Mucosa of stomach (tissue), 1 donor: ENCODE measurements around the gene CTNNAL1.
"Not testable (repeated sequence)": the region's sequence is repeated elsewhere in the genome, so short reads cannot be mapped to it uniquely, and the experiment has no call there.

Source experiments
- H3K27me3 ChIP-seq: one replicate; pipeline ENCODE4 v1.7.0; 2013; ENCODE audit warnings: mild to moderate bottlenecking, low read length; ENCODE audit not compliant: control insufficient read depth, insufficient read depth
- H3K36me3 ChIP-seq: one replicate; pipeline ENCODE4 v1.7.0; 2013; ENCODE audit warnings: low read length; ENCODE audit not compliant: control insufficient read depth, insufficient read depth
- H3K4me1 ChIP-seq: one replicate; pipeline ENCODE4 v1.7.0; 2013; ENCODE audit warnings: mild to moderate bottlenecking, low read length; ENCODE audit not compliant: control insufficient read depth, insufficient read depth
- H3K4me3 ChIP-seq: one replicate; pipeline ENCODE4 v1.7.0; 2013; ENCODE audit warnings: low read length
- H3K9ac ChIP-seq: one replicate; pipeline ENCODE4 v1.7.0; 2013; ENCODE audit warnings: mild to moderate bottlenecking, low read length, moderate library complexity
- H3K9me3 ChIP-seq: one replicate; pipeline ENCODE4 v1.7.0; 2013; ENCODE audit warnings: mild to moderate bottlenecking, low read length, moderate library complexity; ENCODE audit not compliant: control insufficient read depth
- donor health status: Pancreatic carcinoma.

The CTNNAL1 gene

GRCh38 chr9:108972186-108972585 is 41.1 kb downstream of the CTNNAL1 start:
- H3K9ac ChIP-seq, result no peak overlapping the region
- H3K27me3 ChIP-seq, result no peaks in the 10 kb centered on the region
- no peaks in the 10 kb centered on the region for H3K4me1 ChIP-seq
- H3K4me3 ChIP-seq, result no peak overlapping the region
- no peaks in the 10 kb centered on the region for H3K9me3 ChIP-seq
- no peaks in the 10 kb centered on the region for H3K36me3 ChIP-seq

GRCh38 chr9:108971392-108971791 is 41.9 kb downstream of the CTNNAL1 start:
- H3K4me1 ChIP-seq, H3K4me3 ChIP-seq, H3K27me3 ChIP-seq, H3K9ac ChIP-seq, H3K9me3 ChIP-seq, H3K36me3 ChIP-seq: not testable (repeated sequence)

- Histone ChIP-seq H3K9me3 (no peaks in the 10 kb centered on the region), H3K36me3 (no peaks in the 10 kb centered on the region), H3K9ac (no peak overlapping the region), H3K4me3 (no peak overlapping the region), H3K4me1 (no peaks in the 10 kb centered on the region), H3K27me3 (no peaks in the 10 kb centered on the region)
Measured at GRCh38 chr9:108967916-108968315, 45.4 kb downstream of the CTNNAL1 start.

GRCh38 chr9:108963459-108964143 is 49.7 kb downstream of the CTNNAL1 start:
- Histone ChIP-seq H3K9ac (no peak overlapping the region), H3K27me3 (no peaks in the 10 kb centered on the region), H3K36me3 (no peaks in the 10 kb centered on the region), H3K9me3 (no peaks in the 10 kb centered on the region), H3K4me1 (no peaks in the 10 kb centered on the region), H3K4me3 (no peak overlapping the region)

- no peak overlapping the region for H3K4me3 ChIP-seq
- H3K9me3 ChIP-seq, result no peaks in the 10 kb centered on the region
- H3K4me1 ChIP-seq, result no peaks in the 10 kb centered on the region
- H3K36me3 ChIP-seq, result no peaks in the 10 kb centered on the region
- H3K9ac ChIP-seq, result no peak overlapping the region
- no peaks in the 10 kb centered on the region for H3K27me3 ChIP-seq
Measured at GRCh38 chr9:108961151-108961550, 52.1 kb downstream of the CTNNAL1 start.

GRCh38 chr9:108960331-108960730 is 53.0 kb downstream of the CTNNAL1 start:
- Histone ChIP-seq H3K36me3 (no peaks in the 10 kb centered on the region), H3K9ac (no peak overlapping the region), H3K4me1 (no peaks in the 10 kb centered on the region), H3K27me3 (no peaks in the 10 kb centered on the region), H3K9me3 (no peaks in the 10 kb centered on the region), H3K4me3 (no peak overlapping the region)

- no peaks in the 10 kb centered on the region for H3K4me1 ChIP-seq
- H3K9me3 ChIP-seq, result no peaks in the 10 kb centered on the region
- H3K27me3 ChIP-seq, result no peaks in the 10 kb centered on the region
- H3K4me3 ChIP-seq, result no peak overlapping the region
- H3K9ac ChIP-seq, result no peak overlapping the region
- H3K36me3 ChIP-seq, result no peaks in the 10 kb centered on the region
Measured at GRCh38 chr9:108956631-108957026, 56.7 kb downstream of the CTNNAL1 start.

GRCh38 chr9:108956022-108956630 is 57.2 kb downstream of the CTNNAL1 start:
- Histone ChIP-seq H3K36me3 (no peaks in the 10 kb centered on the region), H3K9me3 (no peaks in the 10 kb centered on the region), H3K4me3 (no peak overlapping the region), H3K4me1 (no peaks in the 10 kb centered on the region), H3K27me3 (no peaks in the 10 kb centered on the region), H3K9ac (no peak overlapping the region)

- Histone ChIP-seq H3K4me1 (no peaks in the 10 kb centered on the region), H3K9ac (no peak overlapping the region), H3K4me3 (no peak overlapping the region)
Measured at GRCh38 chr9:108953983-108954574, 59.2 kb downstream of the CTNNAL1 start.

GRCh38 chr9:108951578-108951977 is 61.7 kb downstream of the CTNNAL1 start:
- Histone ChIP-seq H3K4me1 (no peaks in the 10 kb centered on the region), H3K9me3 (no peaks in the 10 kb centered on the region), H3K36me3 (no peaks in the 10 kb centered on the region), H3K9ac (no peak overlapping the region), H3K4me3 (no peak overlapping the region), H3K27me3 (no peaks in the 10 kb centered on the region)

More at GRCh38 chr9:108953983-108954574, 59.2 kb downstream of the CTNNAL1 start:
- Histone ChIP-seq H3K36me3 (no peaks in the 10 kb centered on the region), H3K9me3 (no peaks in the 10 kb centered on the region), H3K27me3 (no peaks in the 10 kb centered on the region)

GRCh38 chr9:108950168-108950567 is 63.1 kb downstream of the CTNNAL1 start:
- Histone ChIP-seq H3K4me3 (no peak overlapping the region), H3K9me3 (no peaks in the 10 kb centered on the region), H3K4me1 (no peaks in the 10 kb centered on the region), H3K9ac (no peak overlapping the region), H3K36me3 (no peaks in the 10 kb centered on the region), H3K27me3 (no peaks in the 10 kb centered on the region)

GRCh38 chr9:108939975-108940374 is 73.3 kb downstream of the CTNNAL1 start:
- Histone ChIP-seq H3K4me3 (no peak overlapping the region), H3K36me3 (no peaks in the 10 kb centered on the region), H3K9me3 (no peaks in the 10 kb centered on the region), H3K9ac (no peak overlapping the region), H3K27me3 (no peaks in the 10 kb centered on the region), H3K4me1 (peaks cover 5% of the 10 kb centered on the region)
